ENCODE results near the gene TBC1D2B.

DNA sequence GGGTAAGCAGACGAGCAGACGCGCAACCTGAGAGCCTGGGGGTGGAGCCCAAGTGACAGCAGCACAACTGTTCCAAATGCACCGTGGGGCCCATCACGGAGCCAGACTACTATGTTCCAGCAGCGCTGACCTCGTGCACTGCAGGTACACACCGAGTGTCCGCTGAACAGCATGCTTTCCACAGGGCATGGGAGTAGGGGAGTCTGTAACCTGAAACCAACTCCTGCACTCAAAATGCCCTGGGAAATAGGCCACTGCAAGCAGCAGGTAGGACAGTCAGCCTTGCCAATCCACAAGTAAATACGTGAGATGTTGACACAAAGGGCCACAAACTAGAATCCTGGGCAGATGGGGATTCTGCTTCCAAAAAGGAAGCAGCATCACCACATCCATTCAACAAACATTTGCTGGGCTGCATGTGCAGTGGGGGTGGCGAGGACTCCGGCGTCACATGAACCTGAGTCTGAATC is 73.9 kb downstream of the TBC1D2B start:
- TF ChIP-seq POLR2A (IDR thresholded peaks at IDR 0.05): no peak
- TF ChIP-seq, protein P1, sequence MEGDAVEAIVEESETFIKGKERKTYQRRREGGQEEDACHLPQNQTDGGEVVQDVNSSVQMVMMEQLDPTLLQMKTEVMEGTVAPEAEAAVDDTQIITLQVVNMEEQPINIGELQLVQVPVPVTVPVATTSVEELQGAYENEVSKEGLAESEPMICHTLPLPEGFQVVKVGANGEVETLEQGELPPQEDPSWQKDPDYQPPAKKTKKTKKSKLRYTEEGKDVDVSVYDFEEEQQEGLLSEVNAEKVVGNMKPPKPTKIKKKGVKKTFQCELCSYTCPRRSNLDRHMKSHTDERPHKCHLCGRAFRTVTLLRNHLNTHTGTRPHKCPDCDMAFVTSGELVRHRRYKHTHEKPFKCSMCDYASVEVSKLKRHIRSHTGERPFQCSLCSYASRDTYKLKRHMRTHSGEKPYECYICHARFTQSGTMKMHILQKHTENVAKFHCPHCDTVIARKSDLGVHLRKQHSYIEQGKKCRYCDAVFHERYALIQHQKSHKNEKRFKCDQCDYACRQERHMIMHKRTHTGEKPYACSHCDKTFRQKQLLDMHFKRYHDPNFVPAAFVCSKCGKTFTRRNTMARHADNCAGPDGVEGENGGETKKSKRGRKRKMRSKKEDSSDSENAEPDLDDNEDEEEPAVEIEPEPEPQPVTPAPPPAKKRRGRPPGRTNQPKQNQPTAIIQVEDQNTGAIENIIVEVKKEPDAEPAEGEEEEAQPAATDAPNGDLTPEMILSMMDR (IDR thresholded peaks at IDR 0.05): no peak

Data from lower leg skin (tissue), 3 donors.